K562 (cell line): ENCODE data around the gene FGF22. TPM values are rescaled to one million over a fixed set of nuclear protein-coding genes. Genes with fewer than 3 reads are reported as not detected.

Experiments used
- CBFA2T3 ChIP-seq: fragments of 450-650 bp; IDR thresholded peaks from 2 replicates; pipeline ENCODE4 v1.6.1; 2017
- E2F3 ChIP-seq: fragments of 250-450 bp; sonication (Bioruptor Pico); IDR thresholded peaks from 2 replicates; pipeline ENCODE4 v1.4.0; 2020; ENCODE audit warnings: mild to moderate bottlenecking
- EGR1 ChIP-seq: fragments of 450-650 bp; conservative IDR thresholded peaks from 2 replicates; pipeline ENCODE4 v1.6.1; 2017; ENCODE audit warnings: mild to moderate bottlenecking
- HMG20B ChIP-seq: fragments of 250-450 bp; sonication (Bioruptor Pico); IDR thresholded peaks from 2 replicates; pipeline ENCODE4 v1.5.0; 2021; ENCODE audit warnings: mild to moderate bottlenecking
- MEF2A ChIP-seq: IDR thresholded peaks from 2 replicates; pipeline ENCODE4 v1.6.1; 2011; ENCODE audit warnings: low read depth, mild to moderate bottlenecking, low read length, moderate library complexity; ENCODE audit not compliant: control insufficient read depth
- MTA1 ChIP-seq: fragments of 450-650 bp; IDR thresholded peaks from 2 replicates; pipeline ENCODE4 v1.6.1; 2017; ENCODE audit warnings: borderline replicate concordance
- MTA2 ChIP-seq: fragments of 450-650 bp; IDR thresholded peaks from 2 replicates; pipeline ENCODE4 v1.6.1; 2016; ENCODE audit warnings: low read depth
- MYNN ChIP-seq, 2 experiments: sonication (generic); formaldehyde crosslinking in 1 of 2; IDR thresholded peaks; 2 replicates each; pipeline versions ENCODE4 v1.5.0 to v1.6.1; 2016 to 2020; ENCODE audit warnings: antibody characterized with exemption in 1 of 2, missing genetic modification reagents in 1 of 2
- SIN3A ChIP-seq, 2 experiments: fragments of 150-350 bp in 1 of 2; IDR thresholded peaks; 2 replicates each; pipeline ENCODE4 v1.6.1; 2011 to 2016; ENCODE audit warnings: borderline replicate concordance in 2 of 2, low read depth in 2 of 2, low read length in 2 of 2, mild to moderate bottlenecking in 2 of 2, moderate library complexity in 2 of 2; ENCODE audit not compliant: control insufficient read depth in 1 of 2
- SMARCB1 ChIP-seq: IDR thresholded peaks from 2 replicates; pipeline ENCODE4 v1.6.1; 2011; ENCODE audit warnings: improper control_type of control experiment, low read depth; ENCODE audit not compliant: insufficient read length
- TEAD1 ChIP-seq, 2 experiments: fragments of 450-650 bp in 1 of 2; sonication (generic) in 1 of 2; formaldehyde crosslinking; IDR thresholded peaks; 2 replicates each; pipeline versions ENCODE4 v1.4.0 to v1.8.0; 2020 to 2022; ENCODE audit warnings: mild to moderate bottlenecking in 2 of 2, missing genetic modification reagents in 1 of 2
- ZKSCAN1 ChIP-seq: fragments of 150-350 bp; IDR thresholded peaks from 2 replicates; pipeline ENCODE4 v1.6.1; 2016; ENCODE audit warnings: low read depth, low read length
- ZNF146 ChIP-seq: IDR thresholded peaks from one replicate; pipeline ENCODE4 v1.6.1; 2018; ENCODE audit warnings: missing compliant biosample characterization; ENCODE audit not compliant: unreplicated experiment
- ZNF277 ChIP-seq: fragments of 250-450 bp; sonication (Bioruptor Pico); IDR thresholded peaks from 2 replicates; pipeline ENCODE4 v1.8.0; 2022; ENCODE audit warnings: inconsistent platforms, mild to moderate bottlenecking, moderate library complexity, borderline replicate concordance
- ZNF589 ChIP-seq: fragments of 200-800 bp; sonication (Bioruptor generic); IDR thresholded peaks from 2 replicates; pipeline ENCODE4 v1.6.1; 2016; ENCODE audit warnings: low read depth, missing genetic modification characterization, missing compliant biosample characterization
- ZNF77 ChIP-seq: fragments of 250-450 bp; sonication (Bioruptor Pico); IDR thresholded peaks from 2 replicates; pipeline ENCODE4 v1.5.0; 2020
- polyA plus RNA-seq, 8 experiments: library from polyadenylated mRNA; depleted of rRNA in 4 of 8; stranded (reverse) in 5 of 8; unstranded in 3 of 8; fragments of >200 nt; fragmentation: Nextera tagmentation in 2 of 8; fragmentation: Illumina TruSeq in 1 of 8; extraction: Ambion mirVana in 2 of 8; extraction: Trizol in 1 of 8; gene quantifications; 2 replicates each; pipeline versions ENCODE4 v1.2.1 to v1.2.3, GENCODE V29; 2011 to 2014; ENCODE audit warnings: inconsistent platforms in 1 of 8, missing spikeins in 1 of 8
- total RNA-seq, 7 experiments: library from RNA; depleted of rRNA in 6 of 7; stranded (reverse); fragments of >200 nt in 6 of 7; fragmentation: Illumina TruSeq in 2 of 7; extraction: Trizol in 2 of 7; gene quantifications; 2 replicates each; pipeline versions ENCODE4 v1.2.1 to v1.2.3, GENCODE V29; 2011 to 2021; ENCODE audit warnings: low replicate concordance in 1 of 7
- TF ChIP-seq, protein P1 (sequence below): sonication (generic); formaldehyde crosslinking; IDR thresholded peaks from 2 replicates; pipeline ENCODE4 v1.8.0; 2022; ENCODE audit warnings: mild to moderate bottlenecking, missing genetic modification reagents
- TF ChIP-seq, protein P2 (sequence below): fragments of 150-350 bp; conservative IDR thresholded peaks from 2 replicates; pipeline ENCODE4 v1.6.1; 2014; ENCODE audit warnings: low read length
- TF ChIP-seq, protein P3 (sequence below): fragments of 250-450 bp; sonication (Bioruptor Pico); IDR thresholded peaks from 2 replicates; pipeline ENCODE4 v1.9.0; 2021; ENCODE audit warnings: mild to moderate bottlenecking

The FGF22 gene
- total and polyA plus RNA-seq, 9 of the 15 experiments (the other 6 are each of a cell fraction or from before 2014, with no cell fraction given) = 0.14 to 2.2 (median 0.86) TPM; not detected in 4

GRCh38 chr19:591099-591958, 48.4 kb upstream of the FGF22 start (continued):
- TF ChIP-seq, protein P1, sequence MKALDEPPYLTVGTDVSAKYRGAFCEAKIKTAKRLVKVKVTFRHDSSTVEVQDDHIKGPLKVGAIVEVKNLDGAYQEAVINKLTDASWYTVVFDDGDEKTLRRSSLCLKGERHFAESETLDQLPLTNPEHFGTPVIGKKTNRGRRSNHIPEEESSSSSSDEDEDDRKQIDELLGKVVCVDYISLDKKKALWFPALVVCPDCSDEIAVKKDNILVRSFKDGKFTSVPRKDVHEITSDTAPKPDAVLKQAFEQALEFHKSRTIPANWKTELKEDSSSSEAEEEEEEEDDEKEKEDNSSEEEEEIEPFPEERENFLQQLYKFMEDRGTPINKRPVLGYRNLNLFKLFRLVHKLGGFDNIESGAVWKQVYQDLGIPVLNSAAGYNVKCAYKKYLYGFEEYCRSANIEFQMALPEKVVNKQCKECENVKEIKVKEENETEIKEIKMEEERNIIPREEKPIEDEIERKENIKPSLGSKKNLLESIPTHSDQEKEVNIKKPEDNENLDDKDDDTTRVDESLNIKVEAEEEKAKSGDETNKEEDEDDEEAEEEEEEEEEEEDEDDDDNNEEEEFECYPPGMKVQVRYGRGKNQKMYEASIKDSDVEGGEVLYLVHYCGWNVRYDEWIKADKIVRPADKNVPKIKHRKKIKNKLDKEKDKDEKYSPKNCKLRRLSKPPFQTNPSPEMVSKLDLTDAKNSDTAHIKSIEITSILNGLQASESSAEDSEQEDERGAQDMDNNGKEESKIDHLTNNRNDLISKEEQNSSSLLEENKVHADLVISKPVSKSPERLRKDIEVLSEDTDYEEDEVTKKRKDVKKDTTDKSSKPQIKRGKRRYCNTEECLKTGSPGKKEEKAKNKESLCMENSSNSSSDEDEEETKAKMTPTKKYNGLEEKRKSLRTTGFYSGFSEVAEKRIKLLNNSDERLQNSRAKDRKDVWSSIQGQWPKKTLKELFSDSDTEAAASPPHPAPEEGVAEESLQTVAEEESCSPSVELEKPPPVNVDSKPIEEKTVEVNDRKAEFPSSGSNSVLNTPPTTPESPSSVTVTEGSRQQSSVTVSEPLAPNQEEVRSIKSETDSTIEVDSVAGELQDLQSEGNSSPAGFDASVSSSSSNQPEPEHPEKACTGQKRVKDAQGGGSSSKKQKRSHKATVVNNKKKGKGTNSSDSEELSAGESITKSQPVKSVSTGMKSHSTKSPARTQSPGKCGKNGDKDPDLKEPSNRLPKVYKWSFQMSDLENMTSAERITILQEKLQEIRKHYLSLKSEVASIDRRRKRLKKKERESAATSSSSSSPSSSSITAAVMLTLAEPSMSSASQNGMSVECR (CRISPR knock-in tag) = peak; percentile 24; the same call in 1 of the 2 replicates
- TF ChIP-seq, protein P2, sequence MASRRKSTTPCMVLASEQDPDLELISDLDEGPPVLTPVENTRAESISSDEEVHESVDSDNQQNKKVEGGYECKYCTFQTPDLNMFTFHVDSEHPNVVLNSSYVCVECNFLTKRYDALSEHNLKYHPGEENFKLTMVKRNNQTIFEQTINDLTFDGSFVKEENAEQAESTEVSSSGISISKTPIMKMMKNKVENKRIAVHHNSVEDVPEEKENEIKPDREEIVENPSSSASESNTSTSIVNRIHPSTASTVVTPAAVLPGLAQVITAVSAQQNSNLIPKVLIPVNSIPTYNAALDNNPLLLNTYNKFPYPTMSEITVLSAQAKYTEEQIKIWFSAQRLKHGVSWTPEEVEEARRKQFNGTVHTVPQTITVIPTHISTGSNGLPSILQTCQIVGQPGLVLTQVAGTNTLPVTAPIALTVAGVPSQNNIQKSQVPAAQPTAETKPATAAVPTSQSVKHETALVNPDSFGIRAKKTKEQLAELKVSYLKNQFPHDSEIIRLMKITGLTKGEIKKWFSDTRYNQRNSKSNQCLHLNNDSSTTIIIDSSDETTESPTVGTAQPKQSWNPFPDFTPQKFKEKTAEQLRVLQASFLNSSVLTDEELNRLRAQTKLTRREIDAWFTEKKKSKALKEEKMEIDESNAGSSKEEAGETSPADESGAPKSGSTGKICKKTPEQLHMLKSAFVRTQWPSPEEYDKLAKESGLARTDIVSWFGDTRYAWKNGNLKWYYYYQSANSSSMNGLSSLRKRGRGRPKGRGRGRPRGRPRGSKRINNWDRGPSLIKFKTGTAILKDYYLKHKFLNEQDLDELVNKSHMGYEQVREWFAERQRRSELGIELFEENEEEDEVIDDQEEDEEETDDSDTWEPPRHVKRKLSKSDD = no peak
- no peak for TF ChIP-seq ZNF277
- TF ChIP-seq SIN3A (IDR thresholded peaks at IDR 0.05; ENCODE audit: borderline replicate concordance in 2 of 2, control insufficient read depth in 1 of 2, low read depth in 2 of 2, low read length in 2 of 2) = peak in 1 of 2 experiments; percentile 65; a peak in 1 of 4 replicates
- no peak for TF ChIP-seq ZKSCAN1
- TF ChIP-seq ZNF77 (CRISPR knock-in tag) = no peak
- TF ChIP-seq MYNN (IDR thresholded peaks at IDR 0.05) = no peak
- TF ChIP-seq MYNN (CRISPR knock-in tag; IDR thresholded peaks at IDR 0.05) = 0 out of 2 replicates have a peak, but pooled peaks have one; percentile 7
- TF ChIP-seq CBFA2T3 = no peak
- no peak for TF ChIP-seq EGR1
- no peak for TF ChIP-seq MTA2
- no peak for TF ChIP-seq MEF2A
- peak; percentile 6 for TF ChIP-seq ZNF146 (CRISPR knock-in tag)
- no peak for TF ChIP-seq HMG20B (CRISPR knock-in tag)
- TF ChIP-seq E2F3 = 0 out of 2 replicates have a peak, but pooled peaks have one; percentile 37
- peak; percentile 53 for TF ChIP-seq SMARCB1
- TF ChIP-seq TEAD1 (CRISPR knock-in tag; IDR thresholded peaks at IDR 0.05) = no peak
- TF ChIP-seq MTA1 = no peak
- TF ChIP-seq ZNF589 = no peak
- TF ChIP-seq, protein P3, sequence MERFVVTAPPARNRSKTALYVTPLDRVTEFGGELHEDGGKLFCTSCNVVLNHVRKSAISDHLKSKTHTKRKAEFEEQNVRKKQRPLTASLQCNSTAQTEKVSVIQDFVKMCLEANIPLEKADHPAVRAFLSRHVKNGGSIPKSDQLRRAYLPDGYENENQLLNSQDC = no peak
